ENCODE results near the gene SAMD5. TPM values are rescaled to one million over a fixed set of nuclear protein-coding genes. Genes with fewer than 3 reads are reported as not detected.

The SAMD5 gene
- total and polyA plus RNA-seq, 9 of the 15 experiments (the other 6 are each of a cell fraction or from before 2014, with no cell fraction given): 0.15 to 0.91 (median 0.55) TPM

DNA sequence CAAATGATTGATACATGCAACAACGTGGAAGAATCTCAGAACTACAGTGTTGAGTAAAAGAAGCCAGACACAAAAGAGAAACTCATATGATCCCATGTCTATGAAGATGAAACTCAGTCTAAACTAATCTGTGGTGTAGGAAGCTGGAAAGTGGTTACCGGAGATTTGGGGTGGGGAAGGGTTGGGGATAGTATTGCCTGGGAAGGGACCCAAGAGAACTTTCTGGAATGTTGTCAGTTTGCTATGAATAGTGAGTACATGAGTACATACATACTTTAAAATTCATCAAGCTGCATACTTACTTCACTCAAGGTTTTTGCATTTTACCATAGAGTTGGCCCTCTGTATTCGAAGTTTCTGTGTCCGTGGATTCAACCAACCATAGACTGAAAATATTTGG, 106.0 kb downstream of the SAMD5 start:
- intact Hi-C loops (cut with micrococcal nuclease): no loop called here
- H3K79me2 ChIP-seq (ENCODE audit: control insufficient read depth, insufficient read depth, low read length): no peaks in the 10 kb centered on the region
- no peak for TF ChIP-seq KLF10 (CRISPR knock-in tag; IDR thresholded peaks at IDR 0.05)
- TF ChIP-seq, protein P1, sequence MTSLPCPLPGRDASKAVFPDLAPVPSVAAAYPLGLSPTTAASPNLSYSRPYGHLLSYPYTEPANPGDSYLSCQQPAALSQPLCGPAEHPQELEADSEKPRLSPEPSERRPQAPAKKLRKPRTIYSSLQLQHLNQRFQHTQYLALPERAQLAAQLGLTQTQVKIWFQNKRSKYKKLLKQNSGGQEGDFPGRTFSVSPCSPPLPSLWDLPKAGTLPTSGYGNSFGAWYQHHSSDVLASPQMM (CRISPR knock-in tag; IDR thresholded peaks at IDR 0.05): no peak
- TF ChIP-seq, protein P2, sequence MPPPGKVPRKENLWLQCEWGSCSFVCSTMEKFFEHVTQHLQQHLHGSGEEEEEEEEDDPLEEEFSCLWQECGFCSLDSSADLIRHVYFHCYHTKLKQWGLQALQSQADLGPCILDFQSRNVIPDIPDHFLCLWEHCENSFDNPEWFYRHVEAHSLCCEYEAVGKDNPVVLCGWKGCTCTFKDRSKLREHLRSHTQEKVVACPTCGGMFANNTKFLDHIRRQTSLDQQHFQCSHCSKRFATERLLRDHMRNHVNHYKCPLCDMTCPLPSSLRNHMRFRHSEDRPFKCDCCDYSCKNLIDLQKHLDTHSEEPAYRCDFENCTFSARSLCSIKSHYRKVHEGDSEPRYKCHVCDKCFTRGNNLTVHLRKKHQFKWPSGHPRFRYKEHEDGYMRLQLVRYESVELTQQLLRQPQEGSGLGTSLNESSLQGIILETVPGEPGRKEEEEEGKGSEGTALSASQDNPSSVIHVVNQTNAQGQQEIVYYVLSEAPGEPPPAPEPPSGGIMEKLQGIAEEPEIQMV (tag; conservative IDR thresholded peaks at IDR 0.05; ENCODE audit: low read depth): no peak
- TF ChIP-seq NEUROD1 (IDR thresholded peaks at IDR 0.05; ENCODE audit: borderline replicate concordance, low read depth, low read length, partially characterized antibody): no peak
- TF ChIP-seq FOXK2 (conservative IDR thresholded peaks at IDR 0.05 in 1 of 2, IDR thresholded peaks at IDR 0.05 in 1 of 2; ENCODE audit: low read depth in 2 of 2): no peak
- TF ChIP-seq ZSCAN32 (CRISPR knock-in tag; IDR thresholded peaks at IDR 0.05): no peak
- no peak for TF ChIP-seq RUNX1 (IDR thresholded peaks at IDR 0.05; ENCODE audit: low read depth)
- TF ChIP-seq SAFB2 (IDR thresholded peaks at IDR 0.05; ENCODE audit: borderline replicate concordance, low read depth, low read length, severe bottlenecking): no peak
- no peak for TF ChIP-seq ZNF347 (CRISPR knock-in tag; IDR thresholded peaks at IDR 0.05; ENCODE audit: low read depth)
- TF ChIP-seq CSDE1 (IDR thresholded peaks at IDR 0.05): no peak
- TF ChIP-seq SIN3A (IDR thresholded peaks at IDR 0.05; ENCODE audit: borderline replicate concordance in 2 of 2, control insufficient read depth in 1 of 2, low read depth in 2 of 2, low read length in 2 of 2): no peak
- no peak for TF ChIP-seq HDAC3 (IDR thresholded peaks at IDR 0.05; ENCODE audit: borderline replicate concordance, partially characterized antibody)
- no peak for TF ChIP-seq MAFF (IDR thresholded peaks at IDR 0.05; ENCODE audit: low read length)
- no peak for TF ChIP-seq ZFP36 (IDR thresholded peaks at IDR 0.05; ENCODE audit: low read depth, low read length, partially characterized antibody)
- TF ChIP-seq NFRKB (IDR thresholded peaks at IDR 0.05; ENCODE audit: low read depth): no peak
- TF ChIP-seq BMI1 (IDR thresholded peaks at IDR 0.05; ENCODE audit: low read length): no peak
- TF ChIP-seq MYC (IDR thresholded peaks at IDR 0.05; ENCODE audit: low read depth, low read length): no peak
- no peak for TF ChIP-seq MYC (CRISPR knock-in tag; IDR thresholded peaks at IDR 0.05; ENCODE audit: borderline replicate concordance, low read depth)
- no peak overlapping the region for H3K27ac ChIP-seq (ENCODE audit: extremely low read depth, low read depth, low read length)
- in situ Hi-C loops (cut with MboI): no loop called here
- H3K9ac ChIP-seq (ENCODE audit: insufficient read depth in 1 of 2, low read depth in 2 of 2, low read length in 2 of 2): no peak overlapping the region
- FAIRE-seq (no peak), DNase-seq (ENCODE audit: extremely low read depth in 1 of 4, low spot score in 3 of 4) (no peak), ATAC-seq (no peak)
- no peak overlapping the region for H2AFZ ChIP-seq (ENCODE audit: low read depth, low read length)
- no peak overlapping the region for H3K4me3 ChIP-seq
- no peak overlapping the region for H3K4me2 ChIP-seq (ENCODE audit: insufficient read depth, low read length)
- no TSS peak for BruUV-seq (replicated peaks)
- ChIA-PET POLR2A (no interaction called here), CTCF (ENCODE audit: low intra/inter-chr PET ratio) (no interaction called here)
- no peaks in the 10 kb centered on the region for H3K9me3 ChIP-seq (replicated peaks; ENCODE audit: control insufficient read depth, insufficient read depth, low read depth, low read length)
- H3K36me3 ChIP-seq (ENCODE audit: control insufficient read depth, insufficient read depth, low read length): no peaks in the 10 kb centered on the region
- H3K4me1 ChIP-seq (replicated peaks in 1 of 2; ENCODE audit: control insufficient read depth in 2 of 2, insufficient read depth in 2 of 2, low read length in 2 of 2): no peaks in the 10 kb centered on the region
- H3K27me3 ChIP-seq (ENCODE audit: control insufficient read depth in 2 of 2, insufficient read depth in 2 of 2, low read length in 2 of 2): peaks cover 12 to 17% of the 10 kb centered on the region in 2 experiments
- H4K20me1 ChIP-seq (replicated peaks; ENCODE audit: control insufficient read depth, insufficient read depth, low read length): no peaks in the 10 kb centered on the region
- 2% methylated on average over 4 of the region's 4 CpGs for WGBS (ENCODE audit: insufficient coverage, low coverage, missing lambda C conversion rate)
- no peaks in the 10 kb centered on the region for H3K9me1 ChIP-seq (ENCODE audit: control insufficient read depth, insufficient read depth, low read length)

Measured in K562 (cell line).